Measurements from ENCODE around the gene MAGEB2.
"Not testable (repeated sequence)": the region's sequence is repeated elsewhere in the genome, so short reads cannot be mapped to it uniquely, and the experiment has no call there.

The MAGEB2 gene, protein sequence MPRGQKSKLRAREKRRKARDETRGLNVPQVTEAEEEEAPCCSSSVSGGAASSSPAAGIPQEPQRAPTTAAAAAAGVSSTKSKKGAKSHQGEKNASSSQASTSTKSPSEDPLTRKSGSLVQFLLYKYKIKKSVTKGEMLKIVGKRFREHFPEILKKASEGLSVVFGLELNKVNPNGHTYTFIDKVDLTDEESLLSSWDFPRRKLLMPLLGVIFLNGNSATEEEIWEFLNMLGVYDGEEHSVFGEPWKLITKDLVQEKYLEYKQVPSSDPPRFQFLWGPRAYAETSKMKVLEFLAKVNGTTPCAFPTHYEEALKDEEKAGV

GRCh38 chrX:30215357-30215843, at the start of gene MAGEB2:
TSS of gene MAGEB2 (plus strand) at chrX:30215563. CDS start at chrX:30218581, 3,018 bp downstream.
- peak; percentile 34 for DNase-seq (ENCODE audit: low spot score)

DNA sequence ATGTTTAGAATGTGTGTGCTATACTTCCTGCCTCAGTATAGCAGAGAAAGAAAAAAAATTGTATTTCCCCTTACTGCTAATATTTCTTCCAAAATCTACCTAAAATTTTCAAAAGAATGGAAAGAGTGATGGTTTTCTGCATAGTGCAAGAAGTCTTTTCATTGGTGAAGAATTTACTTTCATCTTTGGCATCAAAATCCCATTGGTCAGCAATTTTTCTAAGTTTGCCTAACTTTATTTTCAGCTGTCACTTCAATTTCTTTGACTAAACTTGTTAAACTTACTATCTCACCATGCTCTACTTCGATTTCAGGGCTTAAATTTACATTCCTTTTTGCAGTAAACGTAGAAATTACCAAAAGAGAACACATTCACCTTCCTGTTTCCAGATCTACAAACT, 44.5 kb upstream of the MAGEB2 start:
- DNase-seq (ENCODE audit: low spot score), result no peak

DNA sequence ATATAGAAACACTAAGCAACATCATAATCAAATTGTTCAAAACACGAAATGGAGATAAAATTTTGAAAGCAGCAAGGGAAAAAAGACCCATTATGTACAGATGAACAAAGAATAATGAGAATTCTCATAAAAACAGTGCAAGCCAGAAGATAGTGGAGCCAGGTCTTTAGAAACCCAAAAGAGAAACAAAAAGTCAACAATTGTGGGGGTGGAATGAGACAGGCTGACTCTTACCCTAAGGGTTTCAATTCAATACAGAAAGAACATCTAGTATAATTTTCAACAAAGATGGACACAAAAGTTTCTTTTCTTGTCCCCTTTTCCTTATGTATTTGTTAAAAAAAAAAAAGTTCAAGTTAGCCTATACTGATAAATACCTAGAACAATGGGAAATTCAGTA, 34.0 kb upstream of the MAGEB2 start:
- DNase-seq (ENCODE audit: low spot score), result no peak

GRCh38 chrX:30183554-30183953, 31.8 kb upstream of the MAGEB2 start:
- no peak for DNase-seq (ENCODE audit: low spot score)

DNA sequence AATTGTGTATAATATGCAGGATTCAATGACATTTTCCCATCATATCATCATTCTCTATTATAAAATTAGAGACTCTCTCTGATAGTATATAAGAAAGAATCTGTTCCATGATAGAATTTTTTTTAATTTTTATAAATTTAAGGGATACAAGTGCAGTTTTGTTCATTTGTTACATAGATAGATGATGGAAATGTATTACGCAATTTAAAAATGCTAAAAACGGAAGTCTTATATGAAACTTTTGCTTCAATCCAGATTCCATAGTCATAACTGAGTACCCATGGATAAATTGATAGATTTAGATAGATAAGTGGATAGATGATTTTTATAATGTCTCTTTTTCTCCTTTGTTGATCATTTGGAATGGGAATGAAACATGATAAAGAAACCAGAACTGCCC, 24.9 kb upstream of the MAGEB2 start:
- DNase-seq (ENCODE audit: low spot score), result no peak

- DNase-seq (ENCODE audit: low spot score), result not testable (repeated sequence)
Observed at GRCh38 chrX:30193910-30194309, 21.5 kb upstream of the MAGEB2 start.

DNA sequence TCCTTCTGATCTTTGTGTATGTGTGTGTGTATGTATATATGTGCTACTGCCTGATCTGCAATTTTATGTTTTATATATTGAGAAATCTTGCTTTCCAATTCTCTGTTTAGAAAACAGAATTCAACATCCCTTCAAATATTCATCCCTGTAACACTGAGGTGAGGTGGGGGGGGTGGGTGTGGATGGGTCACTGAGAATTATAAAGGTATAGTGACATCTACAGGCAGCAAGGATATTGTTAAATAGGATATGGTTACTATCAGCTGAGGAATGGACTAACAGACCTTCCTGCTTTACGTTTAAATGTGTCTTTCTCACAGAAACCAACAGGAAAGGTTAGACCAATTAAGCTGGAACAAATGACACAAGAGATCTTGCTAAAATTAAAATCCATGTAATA, 19.0 kb upstream of the MAGEB2 start:
- no peak for DNase-seq (ENCODE audit: low spot score)

GRCh38 chrX:30212172-30212571, 3.2 kb upstream of the MAGEB2 start:
- DNase-seq (ENCODE audit: low spot score), result no peak

- DNase-seq (ENCODE audit: low spot score), result no peak
Observed at GRCh38 chrX:30217465-30217864, 2.1 kb downstream of the MAGEB2 start.

DNA sequence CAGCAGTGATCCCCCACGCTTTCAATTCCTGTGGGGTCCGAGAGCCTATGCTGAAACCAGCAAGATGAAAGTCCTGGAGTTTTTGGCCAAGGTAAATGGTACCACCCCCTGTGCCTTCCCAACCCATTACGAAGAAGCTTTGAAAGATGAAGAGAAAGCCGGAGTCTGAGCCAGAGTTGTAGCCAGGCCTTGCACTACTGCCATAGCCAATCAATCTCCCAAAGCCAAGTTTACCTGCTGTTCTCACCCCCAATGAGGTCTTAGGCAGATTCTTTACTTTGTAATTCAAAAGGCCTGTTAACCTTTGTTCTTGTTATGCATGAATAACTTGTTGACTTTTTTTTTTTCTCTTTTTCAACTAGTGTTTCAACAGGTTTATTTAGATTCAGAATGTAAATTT, 4.0 kb downstream of the MAGEB2 start:
- no peak for DNase-seq (ENCODE audit: low spot score)

GRCh38 chrX:30220661-30221060, 5.3 kb downstream of the MAGEB2 start:
- no peak for DNase-seq (ENCODE audit: low spot score)

GRCh38 chrX:30224536-30224935, 9.2 kb downstream of the MAGEB2 start:
- no peak for DNase-seq (ENCODE audit: low spot score)

- DNase-seq (ENCODE audit: low spot score), result no peak
Observed at GRCh38 chrX:30228526-30228925, 13.2 kb downstream of the MAGEB2 start.

- DNase-seq (ENCODE audit: low spot score), result no peak
Observed at GRCh38 chrX:30230395-30230794, 15.0 kb downstream of the MAGEB2 start, which contains the start of gene MAGEB3. TSS of gene MAGEB3 (plus strand) at chrX:30230657. CDS start at chrX:30235925, 5,268 bp downstream.

GRCh38 chrX:30241724-30242415, 26.5 kb downstream of the MAGEB2 start, which contains the start of gene MAGEB4:
TSS of gene MAGEB4 (plus strand) at chrX:30242000. CDS start at chrX:30242136, 136 bp downstream.
- no peak for DNase-seq (ENCODE audit: low spot score)

DNA sequence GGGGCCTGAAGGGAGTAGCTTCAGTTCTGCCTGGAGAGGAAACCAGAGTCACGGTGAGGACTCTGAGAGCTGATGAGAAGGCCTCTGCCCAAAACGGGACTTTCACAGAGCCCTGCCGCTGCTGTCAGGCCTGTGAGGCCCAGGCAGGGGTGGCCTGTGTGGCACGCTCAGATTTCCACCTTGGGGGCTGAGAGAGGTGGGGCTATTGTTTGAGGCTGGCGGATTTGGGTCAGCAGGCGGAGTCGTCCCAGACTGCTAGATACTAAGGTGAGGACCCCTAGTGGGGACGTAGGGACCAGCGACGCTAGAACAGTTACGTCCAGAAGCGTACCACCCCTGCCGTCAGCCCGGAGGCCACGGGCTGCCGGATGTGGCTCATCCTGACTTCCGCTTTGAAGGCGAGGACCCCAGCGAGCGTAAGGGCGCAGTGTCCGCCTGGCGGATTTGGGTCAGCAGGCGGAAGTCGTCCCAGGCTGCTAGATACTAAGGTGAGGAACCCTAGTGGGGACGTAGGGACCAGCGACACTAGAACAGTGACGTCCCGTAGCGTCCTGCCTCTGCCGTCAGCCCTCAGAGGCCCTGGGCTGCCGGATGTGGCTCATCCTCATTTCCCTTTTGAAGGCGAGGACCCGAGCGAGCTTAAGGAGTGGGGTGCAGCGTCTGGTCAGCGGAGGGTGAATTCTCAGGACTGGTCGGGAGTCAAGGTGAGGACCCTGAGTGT, 31.6 kb downstream of the MAGEB2 start, which contains the start of gene MAGEB1:
MAGEB1 (plus strand) TSS at position 378 of the 721 bp plus-strand sequence. CDS start 3,348 bp downstream, outside the sequence.
- no peak for DNase-seq (ENCODE audit: low spot score)

- no peak for DNase-seq (ENCODE audit: low spot score)
Observed at GRCh38 chrX:30248854-30249253, 33.5 kb downstream of the MAGEB2 start.

GRCh38 chrX:30253257-30253656, 37.9 kb downstream of the MAGEB2 start:
- DNase-seq (ENCODE audit: low spot score), result no peak

- DNase-seq (ENCODE audit: low spot score), result no peak
Observed at GRCh38 chrX:30259927-30260326, 44.6 kb downstream of the MAGEB2 start.

DNA sequence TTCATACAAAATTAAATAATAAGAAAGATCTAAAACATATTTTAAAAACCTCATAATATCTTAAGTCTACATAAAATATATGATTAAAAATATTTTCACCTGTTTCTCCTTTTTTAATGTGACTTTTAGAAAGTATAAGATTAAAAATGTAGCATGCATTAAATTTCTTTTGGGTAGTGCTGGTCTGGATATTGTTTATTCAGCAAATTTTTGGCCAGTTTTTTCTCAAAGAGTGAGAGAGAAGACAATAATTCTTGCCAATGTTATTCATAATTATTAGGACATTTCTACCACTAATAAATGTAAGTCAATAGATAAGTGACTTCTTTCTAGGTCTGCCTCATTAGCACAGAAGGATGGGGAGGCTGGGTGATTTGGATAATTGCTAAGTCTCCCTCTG, 45.6 kb downstream of the MAGEB2 start:
- DNase-seq (ENCODE audit: low spot score), result no peak

DNA sequence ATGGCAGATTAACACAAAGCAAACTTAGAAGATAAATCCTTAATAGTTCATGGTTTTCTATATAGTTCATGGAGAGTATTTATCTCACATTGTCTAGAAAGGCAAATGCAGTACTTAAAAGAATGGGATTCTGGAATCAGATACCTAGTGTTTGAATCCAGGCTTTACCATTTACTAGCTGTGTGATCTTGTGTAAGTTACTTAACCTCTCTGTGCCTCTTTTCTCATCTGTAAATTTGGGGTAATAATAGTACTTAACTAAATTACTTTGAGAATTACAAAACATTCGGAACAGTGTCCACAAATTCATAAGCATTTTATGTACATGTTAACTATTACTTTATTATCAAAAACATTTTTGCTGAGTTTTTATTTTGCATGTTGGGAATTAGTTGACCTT, 47.4 kb downstream of the MAGEB2 start:
- no peak for DNase-seq (ENCODE audit: low spot score)
